Lower lobe of right lung (tissue), 2 donors: Measurements from ENCODE around the gene PPARA. TPM values are rescaled to one million over a fixed set of nuclear protein-coding genes. Genes with fewer than 3 reads are reported as not detected.
"Not testable (repeated sequence)": the region's sequence is repeated elsewhere in the genome, so short reads cannot be mapped to it uniquely, and the experiment has no call there.

Experiments
- ATAC-seq, 2 donors: fragments of 200-7000 bp; cut with Tn5 transposase; one replicate each; pipeline ENCODE4 v1.9.1; 2020 to 2022; ENCODE audit warnings: mild to moderate bottlenecking in 2 of 2, moderate library complexity in 2 of 2
- DNase-seq: peaks from one replicate; pipeline ENCODE4 v3.0.0-alpha.2; 2020
- H3K27ac ChIP-seq: fragments of 200-600 bp; one replicate; pipeline ENCODE4 v1.8.0; 2022
- H3K27me3 ChIP-seq: fragments of 200-600 bp; one replicate; pipeline ENCODE4 v1.8.0; 2022; ENCODE audit warnings: low read depth
- H3K36me3 ChIP-seq: fragments of 200-600 bp; one replicate; pipeline ENCODE4 v1.8.0; 2022; ENCODE audit warnings: mild to moderate bottlenecking
- H3K4me1 ChIP-seq: fragments of 200-600 bp; one replicate; pipeline ENCODE4 v1.8.0; 2022
- H3K4me3 ChIP-seq: fragments of 200-600 bp; one replicate; pipeline ENCODE4 v1.8.0; 2022; ENCODE audit warnings: mild to moderate bottlenecking
- H3K9me3 ChIP-seq: fragments of 200-600 bp; one replicate; pipeline ENCODE4 v1.8.0; 2022
- intact Hi-C: fragments of 100-400 bp; cut with DNase I; formaldehyde crosslinking; loops from one replicate; pipeline ENCODE4 v1.11.0; 2022
- total RNA-seq: library from RNA; stranded (reverse); fragmentation: NEBNext Ultra II Directional; extraction: Animal tissue kit (Norgen Biotek cat#: 25700); gene quantifications from one replicate; pipeline ENCODE4 v1.2.1, GENCODE V29; 2021
- TF ChIP-seq, protein P1 (sequence below): fragments of 200-600 bp; IDR thresholded peaks from one replicate; pipeline ENCODE4 v1.8.0; 2022; ENCODE audit warnings: antibody characterized with exemption, mild to moderate bottlenecking
- donor health status: DM: no; HTN: yes; CAD: no; lungs with severe emphysema.

Gene PPARA
- total RNA-seq, 1 donor from 2014 or later: 20.5 TPM

DNA sequence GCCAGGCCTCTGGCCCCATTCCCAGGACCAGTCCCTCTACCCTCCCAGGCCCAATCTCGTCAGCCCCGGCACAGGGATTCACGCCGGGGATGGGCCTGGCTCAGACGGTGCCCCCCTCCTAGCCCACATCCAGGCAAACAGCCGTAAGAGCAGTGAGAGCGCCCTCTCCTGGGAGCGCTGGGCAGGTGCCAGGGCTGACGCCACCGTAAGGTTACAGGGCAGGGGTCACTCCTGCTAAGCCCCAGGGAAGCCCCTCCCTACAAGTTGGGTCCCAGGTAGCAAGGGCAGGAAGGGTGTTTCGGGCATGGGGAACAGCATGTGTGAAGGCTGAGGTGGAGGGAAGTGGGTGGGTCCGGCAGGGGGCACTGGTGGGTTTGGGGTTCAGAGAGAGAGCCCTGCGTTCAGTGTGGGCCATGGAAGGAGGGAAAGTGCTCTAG, 19.2 kb upstream of the PPARA start:
- DNase-seq: no peak
- H3K36me3 ChIP-seq: no peaks in the 10 kb centered on the region
- H3K27me3 ChIP-seq: no peaks in the 10 kb centered on the region
- no peak overlapping the region for H3K27ac ChIP-seq
- intact Hi-C loops: no loop called here
- TF ChIP-seq, protein P1, sequence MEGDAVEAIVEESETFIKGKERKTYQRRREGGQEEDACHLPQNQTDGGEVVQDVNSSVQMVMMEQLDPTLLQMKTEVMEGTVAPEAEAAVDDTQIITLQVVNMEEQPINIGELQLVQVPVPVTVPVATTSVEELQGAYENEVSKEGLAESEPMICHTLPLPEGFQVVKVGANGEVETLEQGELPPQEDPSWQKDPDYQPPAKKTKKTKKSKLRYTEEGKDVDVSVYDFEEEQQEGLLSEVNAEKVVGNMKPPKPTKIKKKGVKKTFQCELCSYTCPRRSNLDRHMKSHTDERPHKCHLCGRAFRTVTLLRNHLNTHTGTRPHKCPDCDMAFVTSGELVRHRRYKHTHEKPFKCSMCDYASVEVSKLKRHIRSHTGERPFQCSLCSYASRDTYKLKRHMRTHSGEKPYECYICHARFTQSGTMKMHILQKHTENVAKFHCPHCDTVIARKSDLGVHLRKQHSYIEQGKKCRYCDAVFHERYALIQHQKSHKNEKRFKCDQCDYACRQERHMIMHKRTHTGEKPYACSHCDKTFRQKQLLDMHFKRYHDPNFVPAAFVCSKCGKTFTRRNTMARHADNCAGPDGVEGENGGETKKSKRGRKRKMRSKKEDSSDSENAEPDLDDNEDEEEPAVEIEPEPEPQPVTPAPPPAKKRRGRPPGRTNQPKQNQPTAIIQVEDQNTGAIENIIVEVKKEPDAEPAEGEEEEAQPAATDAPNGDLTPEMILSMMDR: peak; percentile 19
- H3K4me3 ChIP-seq: no peak overlapping the region
- H3K4me1 ChIP-seq: peaks cover 14% of the 10 kb centered on the region
- no peak for ATAC-seq
- H3K9me3 ChIP-seq: no peaks in the 10 kb centered on the region

DNA sequence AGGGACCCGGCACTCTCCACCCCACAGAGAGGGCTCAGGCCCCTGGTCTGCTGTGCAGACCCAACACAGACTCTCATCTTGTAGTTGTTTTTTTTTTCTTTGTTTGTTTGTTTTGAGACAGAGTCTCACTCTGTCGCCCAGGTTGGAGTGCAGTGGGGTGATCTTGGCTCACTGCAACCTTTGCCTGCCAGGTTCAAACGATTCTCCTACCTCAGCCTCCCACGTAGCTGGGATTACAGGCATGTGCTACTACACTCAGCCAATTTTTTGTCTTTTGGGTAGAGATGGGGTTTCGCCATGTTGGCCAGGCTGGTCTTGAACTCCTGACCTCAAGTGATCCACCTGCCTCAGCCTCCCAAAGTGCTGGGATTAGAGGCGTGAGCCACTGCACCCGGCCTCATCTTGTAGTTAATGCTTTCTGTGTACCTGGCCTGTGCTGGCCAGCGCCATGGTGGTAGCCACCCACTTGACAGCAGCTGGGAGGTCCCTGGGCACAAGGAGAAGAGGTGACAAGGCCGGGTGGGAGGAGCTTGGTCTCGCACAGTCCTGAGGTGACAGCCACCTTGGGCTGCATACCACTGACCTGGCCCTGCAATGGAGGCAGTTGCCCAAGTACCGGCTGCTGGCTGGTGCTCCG, 18.0 kb upstream of the PPARA start:
- H3K27me3 ChIP-seq, H3K9me3 ChIP-seq, intact Hi-C loops, H3K36me3 ChIP-seq, H3K4me3 ChIP-seq, DNase-seq, H3K27ac ChIP-seq, ATAC-seq: not testable (repeated sequence)
- H3K4me1 ChIP-seq: peaks cover 14% of the 10 kb centered on the region

DNA sequence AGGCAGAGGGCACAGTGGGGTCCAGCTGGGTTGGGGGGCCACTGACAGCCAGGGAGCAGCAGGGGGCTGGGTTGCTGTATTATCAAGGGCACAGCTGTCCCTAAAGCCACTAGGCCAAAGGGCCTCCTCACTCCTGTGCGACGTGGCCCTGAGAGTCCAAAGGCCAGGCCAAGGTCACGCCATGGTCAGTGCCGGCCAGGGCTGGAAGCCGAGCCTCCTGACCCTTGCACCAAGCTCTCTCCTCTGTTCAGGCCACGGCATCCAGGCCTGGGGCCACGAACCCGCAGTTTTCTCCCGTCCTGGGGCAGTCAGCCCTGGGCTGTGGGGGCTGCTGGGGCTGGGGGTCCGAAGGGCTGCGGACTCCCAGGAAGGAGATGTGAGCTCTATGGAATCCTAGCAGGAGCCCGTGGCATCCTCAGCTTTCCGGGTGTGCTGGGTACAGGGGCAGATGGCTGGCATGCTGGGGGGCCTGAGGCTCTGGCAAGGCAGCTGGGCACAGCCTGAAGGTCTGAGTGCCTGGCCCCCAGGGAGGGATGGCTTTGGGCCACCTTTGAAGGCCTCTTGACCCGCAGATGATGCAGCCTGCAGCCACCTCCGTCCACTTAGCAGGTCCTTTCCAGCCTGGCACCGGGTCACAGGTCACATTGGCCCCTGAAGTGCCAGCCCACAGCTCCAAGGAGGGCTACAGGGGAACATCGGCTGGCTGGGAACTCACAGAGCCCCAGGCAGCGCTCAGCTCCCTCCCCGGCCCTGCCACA, 17.3 kb upstream of the PPARA start:
- intact Hi-C loops: no loop called here
- no peak for ATAC-seq
- H3K27ac ChIP-seq: no peak overlapping the region
- H3K36me3 ChIP-seq: no peaks in the 10 kb centered on the region
- no peaks in the 10 kb centered on the region for H3K27me3 ChIP-seq
- H3K4me1 ChIP-seq: peaks cover 14% of the 10 kb centered on the region
- H3K9me3 ChIP-seq: no peaks in the 10 kb centered on the region
- no peak for DNase-seq
- TF ChIP-seq, protein P1: no peak
- no peak overlapping the region for H3K4me3 ChIP-seq

DNA sequence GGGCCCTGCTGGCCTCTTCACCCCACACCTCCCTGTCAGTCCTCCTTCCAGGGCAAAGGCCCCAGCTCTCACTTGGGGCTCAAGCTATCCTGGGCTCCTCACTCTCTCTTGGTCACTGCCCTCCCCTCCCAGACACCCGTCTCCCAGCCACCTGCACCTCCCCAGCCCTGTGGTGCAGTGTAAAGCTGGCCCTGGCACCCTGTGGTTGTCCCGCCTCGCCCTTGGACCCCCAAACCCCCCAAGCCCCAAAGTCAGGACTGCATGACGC, 16.8 kb upstream of the PPARA start:
- Histone ChIP-seq H3K27me3 (no peaks in the 10 kb centered on the region), H3K9me3 (no peaks in the 10 kb centered on the region), H3K36me3 (no peaks in the 10 kb centered on the region), H3K27ac (no peak overlapping the region), H3K4me3 (no peak overlapping the region), H3K4me1 (peaks cover 14% of the 10 kb centered on the region)
- intact Hi-C loops: no loop called here
- TF ChIP-seq, protein P1: no peak
- no peak for DNase-seq
- no peak for ATAC-seq

DNA sequence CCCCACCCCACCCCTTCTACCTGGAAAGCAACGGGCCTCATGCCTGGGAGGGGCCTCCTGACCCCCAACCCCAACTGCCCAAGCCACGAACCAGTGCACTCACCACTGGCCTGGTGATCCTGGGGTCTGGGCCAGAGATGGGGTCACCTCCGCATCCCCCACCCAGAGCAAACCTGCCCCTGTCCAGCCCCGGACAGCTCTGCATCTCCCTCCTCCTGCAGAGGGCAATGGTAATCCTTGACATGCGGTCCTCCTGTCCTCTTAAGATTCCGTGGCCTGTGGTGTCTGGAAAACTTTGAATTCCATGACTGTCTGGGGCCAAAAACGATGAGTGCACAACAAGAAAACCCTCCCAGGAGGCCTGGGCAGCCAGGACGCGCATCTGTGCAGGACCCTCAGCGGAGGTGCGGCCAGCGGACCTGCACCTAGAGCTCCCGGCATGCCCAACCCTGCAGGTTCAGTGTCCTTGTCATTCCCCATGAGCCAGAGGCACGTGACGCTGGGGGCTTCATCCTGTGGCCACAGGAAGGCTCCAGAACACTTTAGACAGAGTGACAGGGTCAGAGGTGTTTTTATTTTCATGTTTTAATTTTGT, 16.1 kb upstream of the PPARA start:
- H3K4me3 ChIP-seq: no peak overlapping the region
- H3K9me3 ChIP-seq: no peaks in the 10 kb centered on the region
- TF ChIP-seq, protein P1: no peak
- ATAC-seq (no peak), DNase-seq (no peak)
- peaks cover 10% of the 10 kb centered on the region for H3K4me1 ChIP-seq
- intact Hi-C loops: no loop called here
- H3K27me3 ChIP-seq: no peaks in the 10 kb centered on the region
- H3K36me3 ChIP-seq: no peaks in the 10 kb centered on the region
- no peak overlapping the region for H3K27ac ChIP-seq
